Activated CD4-positive, alpha-beta memory T cell treated with anti-CD3 and anti-CD28 coated beads for 36 hours (primary cell): Measurements from ENCODE around the gene PLPPR1. TPM values are rescaled to one million over a fixed set of nuclear protein-coding genes. Genes with fewer than 3 reads are reported as not detected.

Source experiments
- CTCF ChIA-PET: fragments of 350-600 bp; sonication (Branson Sonifier 250); formaldehyde crosslinking; loops from one replicate; lab custom pipeline; 2021; ENCODE audit warnings: antibody characterized with exemption, inconsistent platforms; lab: Charles Lee
- POLR2A ChIA-PET: fragments of 350-600 bp; sonication (Branson Sonifier 250); formaldehyde crosslinking; loops from one replicate; lab custom pipeline; 2021; ENCODE audit warnings: antibody characterized with exemption; lab: Charles Lee
- DNase-seq: peaks from one replicate; pipeline ENCODE4 v3.0.0-alpha.2; 2020
- H3K27ac Mint-ChIP-seq: one replicate; pipeline ENCODE4 v1.8.0; 2021; ENCODE audit warnings: mixed read lengths
- H3K27me3 Mint-ChIP-seq: one replicate; pipeline ENCODE4 v1.8.0; 2021; ENCODE audit warnings: mixed read lengths
- H3K36me3 Mint-ChIP-seq: one replicate; pipeline ENCODE4 v1.8.0; 2021; ENCODE audit warnings: mixed read lengths
- H3K4me1 Mint-ChIP-seq: one replicate; pipeline ENCODE4 v1.8.0; 2021; ENCODE audit warnings: low read depth, mixed read lengths
- H3K4me3 Mint-ChIP-seq: one replicate; pipeline ENCODE4 v1.8.0; 2021; ENCODE audit warnings: mild to moderate bottlenecking, mixed read lengths
- H3K9me3 Mint-ChIP-seq: one replicate; pipeline ENCODE4 v1.8.0; 2021; ENCODE audit warnings: mixed read lengths
- intact Hi-C: fragments of 100-400 bp; cut with micrococcal nuclease; formaldehyde crosslinking; loops from one replicate; pipeline ENCODE4 v1.15.1; 2023
- total RNA-seq, 2 experiments: library from RNA; stranded (reverse); gene quantifications; one replicate each; pipeline ENCODE4 v1.2.3, GENCODE V29; 2021

The PLPPR1 gene
- total RNA-seq, 2 experiments from 2014 or later, result not detected

DNA sequence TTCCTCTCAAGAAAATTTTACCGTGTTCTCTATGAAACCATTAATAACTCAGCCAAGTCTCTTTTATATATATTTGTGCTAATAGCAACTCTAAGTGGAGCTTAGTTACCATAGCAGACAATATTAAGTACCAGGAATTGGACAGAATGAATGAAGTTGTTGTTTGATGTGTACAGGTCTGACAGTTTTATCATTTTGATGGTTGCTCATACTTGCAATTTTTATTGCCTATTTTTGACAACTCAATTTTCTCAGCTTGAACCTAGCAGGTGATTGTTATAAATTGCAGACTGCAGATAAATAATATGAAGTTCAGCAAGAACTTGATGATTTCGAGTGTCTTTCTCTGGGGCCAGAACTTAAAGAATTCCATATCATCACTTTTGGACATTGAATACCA, 163.2 kb downstream of the PLPPR1 start:
- CTCF ChIA-PET, result no interaction called here
- intact Hi-C loops, result no loop called here
- H3K4me3 Mint-ChIP-seq, result no peak overlapping the region

DNA sequence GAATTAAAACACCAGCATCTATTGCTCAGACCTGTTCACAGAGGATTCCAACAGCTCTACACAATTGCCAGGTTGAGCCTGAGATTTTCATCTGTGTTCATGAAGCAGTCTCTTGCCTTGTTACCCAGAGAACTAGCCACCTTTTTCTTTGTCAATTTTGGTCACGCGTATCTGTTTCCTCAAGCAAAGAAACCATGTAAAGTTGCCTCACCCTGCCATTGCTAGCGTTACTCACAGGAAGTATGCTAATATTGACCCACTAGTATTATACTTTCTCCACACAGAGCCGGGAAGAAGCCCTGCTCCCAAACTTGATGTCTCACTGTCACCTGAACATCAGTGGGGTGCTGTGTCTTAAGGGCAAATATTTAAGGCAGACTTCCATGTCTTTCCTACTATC, 168.5 kb downstream of the PLPPR1 start:
- intact Hi-C loops, result no loop called here
- Mint-ChIP-seq H3K4me3 (no peak overlapping the region), H3K4me1 (no peaks in the 10 kb centered on the region), H3K27me3 (peaks cover 3% of the 10 kb centered on the region), H3K9me3 (no peaks in the 10 kb centered on the region), H3K36me3 (no peaks in the 10 kb centered on the region), H3K27ac (no peak overlapping the region)
- ChIA-PET POLR2A (no interaction called here), CTCF (no interaction called here)
- no peak for DNase-seq

More for the DNA sequence above, 163.2 kb downstream of the PLPPR1 start:
- POLR2A ChIA-PET, result no interaction called here
- no peaks in the 10 kb centered on the region for H3K36me3 Mint-ChIP-seq
- no peak overlapping the region for H3K27ac Mint-ChIP-seq
- peaks cover 4% of the 10 kb centered on the region for H3K27me3 Mint-ChIP-seq
- H3K9me3 Mint-ChIP-seq, result no peaks in the 10 kb centered on the region
- H3K4me1 Mint-ChIP-seq, result no peaks in the 10 kb centered on the region
- DNase-seq, result no peak

DNA sequence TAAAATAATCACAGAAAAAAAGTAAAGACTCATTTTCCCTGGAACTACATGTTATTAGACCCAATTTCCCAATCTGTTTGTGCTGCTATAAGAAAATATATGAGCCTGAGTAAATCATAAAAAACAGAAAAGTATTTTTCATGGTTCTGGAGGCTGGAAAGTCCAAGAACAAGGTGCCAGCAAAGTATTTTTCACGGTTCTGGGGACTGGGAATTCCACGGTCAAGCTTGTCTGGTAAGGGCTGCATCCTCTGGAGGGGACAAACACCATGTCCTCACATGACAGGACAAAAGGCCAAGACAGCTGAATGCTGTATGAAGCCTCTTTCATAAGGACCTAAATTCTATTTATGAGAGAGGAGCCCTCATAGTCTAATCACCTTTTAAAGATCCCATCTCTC, 172.3 kb downstream of the PLPPR1 start:
- intact Hi-C loops, result no loop called here
- Mint-ChIP-seq H3K9me3 (no peaks in the 10 kb centered on the region), H3K4me3 (no peak overlapping the region), H3K4me1 (no peaks in the 10 kb centered on the region), H3K27ac (no peak overlapping the region), H3K27me3 (no peaks in the 10 kb centered on the region), H3K36me3 (no peaks in the 10 kb centered on the region)
- no peak for DNase-seq
- ChIA-PET CTCF (no interaction called here), POLR2A (no interaction called here)

DNA sequence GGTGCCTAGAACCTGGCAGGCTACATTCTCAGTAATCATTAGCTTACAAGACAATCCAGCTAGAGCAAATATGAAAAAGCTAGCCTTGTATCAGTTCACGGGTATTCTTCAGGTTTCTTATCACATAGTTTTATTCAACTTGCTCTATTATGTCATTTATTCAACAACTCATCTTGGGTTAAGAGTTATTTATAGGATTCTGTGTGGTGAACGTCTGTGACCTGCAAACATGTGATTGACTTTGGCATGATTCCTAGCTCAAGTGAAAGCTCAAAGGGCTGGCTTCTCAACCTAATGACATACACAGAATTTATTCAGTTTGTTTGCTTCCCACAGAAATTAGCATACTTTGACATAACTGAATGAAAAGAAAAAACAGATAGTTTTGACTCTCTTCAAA, 173.1 kb downstream of the PLPPR1 start:
- Mint-ChIP-seq H3K4me1 (no peaks in the 10 kb centered on the region), H3K9me3 (no peaks in the 10 kb centered on the region), H3K27me3 (no peaks in the 10 kb centered on the region), H3K36me3 (no peaks in the 10 kb centered on the region), H3K4me3 (no peak overlapping the region), H3K27ac (no peak overlapping the region)
- no peak for DNase-seq
- ChIA-PET POLR2A (no interaction called here), CTCF (no interaction called here)
- intact Hi-C loops, result no loop called here

DNA sequence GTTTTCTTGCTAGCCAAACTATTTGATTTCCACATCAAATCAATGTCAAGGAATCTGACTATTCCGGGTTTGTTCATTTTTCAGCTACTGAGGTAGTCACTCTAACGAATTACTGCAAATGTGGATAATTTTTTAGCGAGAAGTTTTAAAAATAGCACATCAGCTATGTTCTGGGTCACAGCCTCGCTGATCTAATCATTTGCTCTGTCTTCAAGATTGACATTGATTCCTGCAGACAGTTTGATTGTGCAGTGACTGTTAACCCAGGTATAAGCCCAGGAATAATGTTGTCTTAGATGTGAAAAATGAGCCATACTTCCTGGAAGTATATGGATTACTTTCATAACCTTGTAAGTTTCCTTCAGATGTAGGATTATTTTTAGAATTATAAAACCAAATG, 181.1 kb downstream of the PLPPR1 start:
- POLR2A ChIA-PET, result no interaction called here
- H3K4me3 Mint-ChIP-seq, result no peak overlapping the region

DNA sequence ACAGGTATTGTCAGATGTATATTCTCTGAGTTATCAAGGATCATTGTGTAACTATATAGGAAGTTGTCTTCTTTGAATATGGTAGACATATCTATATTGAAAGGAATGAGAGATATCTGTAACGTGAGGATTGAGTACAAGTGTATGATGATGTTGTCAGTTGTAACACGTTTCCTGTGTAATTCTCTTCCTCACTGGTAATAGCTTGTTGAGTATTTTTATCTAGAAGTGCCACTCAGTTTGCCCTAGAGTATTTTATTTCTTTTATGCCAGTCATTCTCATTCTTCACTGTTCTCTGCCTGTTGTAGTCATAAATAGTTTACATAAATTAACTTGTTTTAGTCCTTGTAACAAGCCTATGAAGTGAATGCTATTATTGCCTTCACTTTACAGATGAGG, 184.1 kb downstream of the PLPPR1 start:
- Mint-ChIP-seq H3K4me1 (no peaks in the 10 kb centered on the region), H3K4me3 (no peak overlapping the region), H3K36me3 (no peaks in the 10 kb centered on the region), H3K9me3 (no peaks in the 10 kb centered on the region), H3K27ac (no peak overlapping the region), H3K27me3 (no peaks in the 10 kb centered on the region)
- intact Hi-C loops, result no loop called here
- CTCF ChIA-PET, result no interaction called here
- POLR2A ChIA-PET, result no interaction called here
- DNase-seq, result no peak

More for the DNA sequence above, 181.1 kb downstream of the PLPPR1 start:
- Mint-ChIP-seq H3K36me3 (no peaks in the 10 kb centered on the region), H3K27me3 (no peaks in the 10 kb centered on the region), H3K27ac (no peak overlapping the region), H3K9me3 (no peaks in the 10 kb centered on the region), H3K4me1 (no peaks in the 10 kb centered on the region)
- intact Hi-C loops, result no loop called here
- CTCF ChIA-PET, result no interaction called here
- DNase-seq, result no peak

DNA sequence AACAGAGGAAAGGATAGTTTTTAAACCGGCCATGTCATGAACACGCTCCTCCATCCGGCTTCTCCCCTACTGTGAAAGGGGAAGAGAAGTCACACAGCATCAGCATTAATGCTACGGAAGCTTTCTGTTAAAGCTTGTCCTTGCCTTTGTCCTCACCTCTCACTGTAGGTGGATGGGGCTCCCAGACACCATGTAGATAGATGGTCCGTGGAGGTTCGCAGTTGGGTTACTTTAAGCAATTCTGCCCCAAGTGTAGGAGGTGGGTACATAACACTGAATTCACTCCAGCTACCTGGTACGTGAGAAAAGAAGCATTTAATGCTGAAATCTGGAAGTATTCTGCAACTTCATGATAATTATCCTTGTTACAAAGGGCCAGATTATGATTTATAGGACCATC, 190.5 kb downstream of the PLPPR1 start:
- no peaks in the 10 kb centered on the region for H3K36me3 Mint-ChIP-seq
- no peaks in the 10 kb centered on the region for H3K4me1 Mint-ChIP-seq
- CTCF ChIA-PET, result interaction anchor here (1.0 kb wide), 1 partner anchor 101 kb away, joined by 3 read pairs; no protein-coding TSS in a partner anchor
- no peak overlapping the region for H3K4me3 Mint-ChIP-seq
- H3K27me3 Mint-ChIP-seq, result no peaks in the 10 kb centered on the region
- no peaks in the 10 kb centered on the region for H3K9me3 Mint-ChIP-seq
- DNase-seq, result no peak
- H3K27ac Mint-ChIP-seq, result no peak overlapping the region
- POLR2A ChIA-PET, result no interaction called here
- intact Hi-C loops, result no loop called here

DNA sequence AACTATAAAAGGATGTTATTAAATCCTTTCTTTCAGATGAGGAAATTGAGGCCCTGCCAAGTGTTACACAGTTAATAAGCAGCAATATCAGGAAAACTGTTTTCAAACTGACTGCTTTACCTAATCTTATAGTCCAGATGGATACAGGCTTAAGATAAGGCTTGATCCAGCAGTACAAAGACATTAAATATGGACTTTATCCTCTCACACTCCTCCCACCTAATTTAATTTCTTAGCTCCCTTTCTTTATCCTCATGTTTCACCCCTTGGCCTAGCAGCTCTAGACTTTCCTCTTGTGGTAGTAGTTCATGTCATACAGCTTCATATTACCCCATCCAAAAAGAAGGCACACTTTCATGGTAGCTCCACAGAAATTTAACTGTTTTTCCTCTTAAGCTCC, 191.8 kb downstream of the PLPPR1 start:
- H3K27ac Mint-ChIP-seq, result no peak overlapping the region
- H3K27me3 Mint-ChIP-seq, result no peaks in the 10 kb centered on the region
- CTCF ChIA-PET, result no interaction called here
- no peaks in the 10 kb centered on the region for H3K36me3 Mint-ChIP-seq
- no peak for DNase-seq
- H3K4me1 Mint-ChIP-seq, result no peaks in the 10 kb centered on the region
- intact Hi-C loops, result no loop called here
- POLR2A ChIA-PET, result no interaction called here
- no peak overlapping the region for H3K4me3 Mint-ChIP-seq
- no peaks in the 10 kb centered on the region for H3K9me3 Mint-ChIP-seq

DNA sequence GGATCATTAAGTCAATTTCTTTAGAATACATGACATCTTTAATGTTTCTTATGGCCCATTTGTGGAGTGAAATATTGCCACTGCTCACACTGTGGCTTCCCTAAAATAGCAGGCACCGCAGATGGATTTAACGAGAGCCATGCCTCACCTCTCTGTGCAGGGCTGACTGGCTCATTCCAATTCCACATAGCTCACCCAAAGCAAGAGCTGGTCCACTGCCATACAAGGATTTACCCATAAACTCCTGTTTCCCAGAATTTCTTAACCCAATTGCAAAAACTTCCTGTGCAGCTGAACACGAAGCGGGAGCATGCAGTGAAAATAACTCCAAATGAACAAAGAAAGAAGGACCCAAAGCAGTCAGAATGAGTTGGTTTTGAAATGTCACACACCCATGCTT, 196.7 kb downstream of the PLPPR1 start:
- no peaks in the 10 kb centered on the region for H3K27me3 Mint-ChIP-seq
- H3K36me3 Mint-ChIP-seq, result no peaks in the 10 kb centered on the region
- DNase-seq, result no peak
- ChIA-PET POLR2A (no interaction called here), CTCF (no interaction called here)
- H3K4me3 Mint-ChIP-seq, result no peak overlapping the region
- H3K9me3 Mint-ChIP-seq, result no peaks in the 10 kb centered on the region
- H3K4me1 Mint-ChIP-seq, result no peaks in the 10 kb centered on the region
- intact Hi-C loops, result no loop called here
- no peak overlapping the region for H3K27ac Mint-ChIP-seq

DNA sequence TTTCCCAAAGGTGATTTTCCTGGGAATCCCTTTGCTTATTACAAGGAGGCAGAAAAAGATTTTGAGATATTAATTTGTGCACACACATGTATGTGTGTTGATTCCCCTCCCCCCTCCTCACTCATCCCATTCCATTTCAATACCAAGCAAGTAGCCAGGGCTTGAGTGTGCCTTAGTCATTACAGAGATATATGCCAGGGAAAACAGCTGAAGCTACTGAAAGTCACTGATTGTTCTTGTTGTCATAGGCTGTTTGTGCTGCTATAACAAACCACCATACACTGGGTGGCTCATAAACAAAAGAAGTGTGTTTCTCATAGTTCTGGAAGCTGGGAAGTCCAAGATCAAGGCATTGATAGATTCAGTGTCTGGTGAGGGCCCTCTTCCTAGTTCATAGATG, 197.6 kb downstream of the PLPPR1 start:
- CTCF ChIA-PET, result no interaction called here
- H3K27ac Mint-ChIP-seq, result no peak overlapping the region
- intact Hi-C loops, result no loop called here
- H3K9me3 Mint-ChIP-seq, result no peaks in the 10 kb centered on the region
- POLR2A ChIA-PET, result no interaction called here
- H3K4me3 Mint-ChIP-seq, result no peak overlapping the region
- H3K4me1 Mint-ChIP-seq, result no peaks in the 10 kb centered on the region
- H3K27me3 Mint-ChIP-seq, result no peaks in the 10 kb centered on the region
- no peaks in the 10 kb centered on the region for H3K36me3 Mint-ChIP-seq
- no peak for DNase-seq

DNA sequence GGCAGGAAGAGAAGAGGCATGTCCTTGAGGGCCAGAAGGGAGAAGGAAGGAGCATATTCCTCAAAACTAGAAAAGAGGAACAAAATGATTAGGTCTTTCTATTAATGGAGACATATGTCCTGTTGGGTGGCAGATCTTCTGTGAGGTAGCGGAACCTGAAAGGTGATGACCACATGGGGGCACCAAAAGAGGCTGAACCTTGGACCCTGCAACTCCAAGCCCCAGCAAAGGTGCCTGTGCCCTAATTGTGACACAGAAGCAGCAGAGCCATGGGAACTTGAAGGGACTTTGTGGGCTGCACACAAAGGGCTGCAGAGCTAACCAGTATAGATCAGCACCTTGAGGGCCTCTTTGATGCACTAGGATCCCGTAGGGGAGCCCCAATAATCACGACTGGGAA, 198.3 kb downstream of the PLPPR1 start:
- ChIA-PET CTCF (no interaction called here), POLR2A (no interaction called here)
- intact Hi-C loops, result no loop called here
- no peak overlapping the region for H3K27ac Mint-ChIP-seq
- H3K27me3 Mint-ChIP-seq, result no peaks in the 10 kb centered on the region
- H3K4me3 Mint-ChIP-seq, result no peak overlapping the region
- no peak for DNase-seq
- no peaks in the 10 kb centered on the region for H3K9me3 Mint-ChIP-seq
- H3K36me3 Mint-ChIP-seq, result no peaks in the 10 kb centered on the region
- H3K4me1 Mint-ChIP-seq, result no peaks in the 10 kb centered on the region

DNA sequence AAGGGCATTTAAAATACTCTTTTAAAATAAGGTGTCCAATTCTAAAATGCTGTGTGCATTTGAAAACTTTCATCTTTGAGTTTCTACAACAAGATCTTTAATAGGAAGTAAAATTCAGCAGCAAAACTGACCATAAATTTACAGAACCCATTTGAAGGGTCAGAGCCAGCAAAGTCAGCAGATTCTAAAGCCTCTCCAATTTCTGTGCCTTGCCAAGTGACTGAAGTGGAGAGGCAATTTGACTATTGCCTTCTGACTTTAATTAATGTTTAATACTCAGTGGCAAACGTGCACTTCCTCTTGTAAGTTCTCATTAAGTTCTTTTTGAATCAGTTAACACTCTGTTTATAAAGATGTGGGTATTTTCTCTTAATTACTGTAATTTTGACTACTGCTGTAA, 201.1 kb downstream of the PLPPR1 start:
- H3K36me3 Mint-ChIP-seq, result no peaks in the 10 kb centered on the region
- intact Hi-C loops, result no loop called here
- DNase-seq, result no peak
- no peak overlapping the region for H3K4me3 Mint-ChIP-seq
- H3K27me3 Mint-ChIP-seq, result no peaks in the 10 kb centered on the region
- ChIA-PET CTCF (no interaction called here), POLR2A (no interaction called here)
- no peak overlapping the region for H3K27ac Mint-ChIP-seq
- no peaks in the 10 kb centered on the region for H3K4me1 Mint-ChIP-seq
- no peaks in the 10 kb centered on the region for H3K9me3 Mint-ChIP-seq

DNA sequence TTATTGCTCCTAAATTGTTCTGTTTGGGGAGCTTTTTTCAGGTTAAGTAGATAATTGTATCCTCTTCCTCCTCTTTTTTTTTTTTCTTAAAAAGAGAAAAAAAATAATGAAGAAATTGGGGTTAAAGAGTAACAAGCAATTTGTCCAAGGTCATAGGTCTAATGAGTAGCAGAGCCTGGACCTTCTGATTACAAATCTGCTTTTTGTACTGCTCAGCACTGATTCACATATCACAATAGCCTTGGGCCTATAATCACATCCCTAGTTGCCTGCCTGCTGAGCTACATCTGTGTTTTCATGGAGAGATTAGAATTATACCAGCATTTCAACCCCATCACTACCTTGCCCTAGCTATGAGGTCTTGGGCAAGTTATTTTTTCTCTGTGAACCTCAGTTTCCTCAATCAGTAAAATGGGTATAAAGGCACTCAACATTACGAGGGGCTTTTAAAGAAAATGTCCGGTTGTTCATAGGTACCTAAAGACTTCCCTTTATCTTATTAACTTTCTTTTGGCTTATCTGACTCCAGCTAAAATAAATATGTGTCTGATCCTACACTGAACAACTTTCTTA, 204.0 kb downstream of the PLPPR1 start:
- H3K27me3 Mint-ChIP-seq, result peaks cover 2% of the 10 kb centered on the region
- no peaks in the 10 kb centered on the region for H3K4me1 Mint-ChIP-seq
- no peak overlapping the region for H3K4me3 Mint-ChIP-seq
- no peak for DNase-seq
- no peaks in the 10 kb centered on the region for H3K9me3 Mint-ChIP-seq
- H3K27ac Mint-ChIP-seq, result no peak overlapping the region
- no peaks in the 10 kb centered on the region for H3K36me3 Mint-ChIP-seq
- intact Hi-C loops, result no loop called here
- ChIA-PET POLR2A (no interaction called here), CTCF (no interaction called here)
